ENCODE data around the gene CDH4. TPM values are rescaled to one million over a fixed set of nuclear protein-coding genes. Genes with fewer than 3 reads are reported as not detected.

The CDH4 gene
- total RNA-seq, 1 donor from 2014 or later = 39.7 TPM

GRCh38 chr20:61614706-61615100 is 362.6 kb downstream of the CDH4 start:
- no peak for DNase-seq (ENCODE audit: low read depth)
- H3K27me3 ChIP-seq (ENCODE audit: control insufficient read depth, insufficient read depth, low read length) = no peaks in the 10 kb centered on the region
- H3K36me3 ChIP-seq (ENCODE audit: control insufficient read depth, insufficient read depth, low read length) = no peaks in the 10 kb centered on the region
- H3K4me3 ChIP-seq (ENCODE audit: low read depth, low read length) = no peak overlapping the region
- TF ChIP-seq CTCF (IDR thresholded peaks at IDR 0.05; ENCODE audit: insufficient read depth, low read length, poor library complexity, severe bottlenecking) = no peak

GRCh38 chr20:61615806-61616205 is 363.7 kb downstream of the CDH4 start:
- H3K4me3 ChIP-seq (ENCODE audit: low read depth, low read length) = no peak overlapping the region
- no peak for TF ChIP-seq CTCF (IDR thresholded peaks at IDR 0.05; ENCODE audit: insufficient read depth, low read length, poor library complexity, severe bottlenecking)
- no peak for DNase-seq (ENCODE audit: low read depth)
- no peaks in the 10 kb centered on the region for H3K36me3 ChIP-seq (ENCODE audit: control insufficient read depth, insufficient read depth, low read length)
- no peaks in the 10 kb centered on the region for H3K27me3 ChIP-seq (ENCODE audit: control insufficient read depth, insufficient read depth, low read length)

GRCh38 chr20:61619751-61620150 is 367.7 kb downstream of the CDH4 start:
- no peaks in the 10 kb centered on the region for H3K36me3 ChIP-seq (ENCODE audit: control insufficient read depth, insufficient read depth, low read length)
- TF ChIP-seq CTCF (IDR thresholded peaks at IDR 0.05; ENCODE audit: insufficient read depth, low read length, poor library complexity, severe bottlenecking) = no peak
- DNase-seq (ENCODE audit: low read depth) = no peak
- no peaks in the 10 kb centered on the region for H3K27me3 ChIP-seq (ENCODE audit: control insufficient read depth, insufficient read depth, low read length)
- no peak overlapping the region for H3K4me3 ChIP-seq (ENCODE audit: low read depth, low read length)

GRCh38 chr20:61620174-61620573 is 368.1 kb downstream of the CDH4 start:
- Histone ChIP-seq H3K27me3 (ENCODE audit: control insufficient read depth, insufficient read depth, low read length) (no peaks in the 10 kb centered on the region), H3K4me3 (ENCODE audit: low read depth, low read length) (no peak overlapping the region), H3K36me3 (ENCODE audit: control insufficient read depth, insufficient read depth, low read length) (no peaks in the 10 kb centered on the region)
- DNase-seq (ENCODE audit: low read depth) = no peak
- no peak for TF ChIP-seq CTCF (IDR thresholded peaks at IDR 0.05; ENCODE audit: insufficient read depth, low read length, poor library complexity, severe bottlenecking)

GRCh38 chr20:61621035-61621730 is 369.1 kb downstream of the CDH4 start:
- no peaks in the 10 kb centered on the region for H3K27me3 ChIP-seq (ENCODE audit: control insufficient read depth, insufficient read depth, low read length)
- no peak overlapping the region for H3K4me3 ChIP-seq (ENCODE audit: low read depth, low read length)
- H3K36me3 ChIP-seq (ENCODE audit: control insufficient read depth, insufficient read depth, low read length) = no peaks in the 10 kb centered on the region
- no peak for DNase-seq (ENCODE audit: low read depth)
- no peak for TF ChIP-seq CTCF (IDR thresholded peaks at IDR 0.05; ENCODE audit: insufficient read depth, low read length, poor library complexity, severe bottlenecking)

- Histone ChIP-seq H3K27me3 (ENCODE audit: control insufficient read depth, insufficient read depth, low read length) (no peaks in the 10 kb centered on the region), H3K36me3 (ENCODE audit: control insufficient read depth, insufficient read depth, low read length) (no peaks in the 10 kb centered on the region), H3K4me3 (ENCODE audit: low read depth, low read length) (no peak overlapping the region)
- no peak for TF ChIP-seq CTCF (IDR thresholded peaks at IDR 0.05; ENCODE audit: insufficient read depth, low read length, poor library complexity, severe bottlenecking)
- no peak for DNase-seq (ENCODE audit: low read depth)
Measured at GRCh38 chr20:61621852-61622251, 369.8 kb downstream of the CDH4 start.
